Measurements from ENCODE around the gene IDH3G. TPM values are rescaled to one million over a fixed set of nuclear protein-coding genes. Genes with fewer than 3 reads are reported as not detected.
A peak's percentile ranks its signal among the peaks of the same experiment; 100 is the strongest.

IDH3G gene
- total and polyA plus RNA-seq, 3 donors from 2014 or later: 52.4 to 83.1 (median 74.9) TPM

- H3K36me3 ChIP-seq (ENCODE audit: low read depth, missing control alignments): no peaks in the 10 kb centered on the region
- peaks cover 14% of the 10 kb centered on the region for H3K4me1 ChIP-seq
- no peak for DNase-seq
- WGBS, 2 donors: 85% methylated on average over 50 of the region's 56 CpGs; no CpG with 5 or more reads in 1 of the 2 donors
- TF ChIP-seq POLR2A (IDR thresholded peaks at IDR 0.05) (no peak), CTCF (IDR thresholded peaks at IDR 0.05) (no peak)
- H3K4me3 ChIP-seq: no peak overlapping the region
- no peaks in the 10 kb centered on the region for H3K9me3 ChIP-seq
- H3K27me3 ChIP-seq: no peaks in the 10 kb centered on the region
- intact Hi-C loops (cut with DNase I; ENCODE audit: low total_unique reads): loop anchor here (10.0 kb wide), 1 partner anchor 188 kb away; no protein-coding TSS in a partner anchor
- no peak overlapping the region for H3K27ac ChIP-seq
These were observed 27.1 kb downstream of the IDH3G start for GRCh38 chrX:153766871-153767673.

GRCh38 chrX:153766098-153766817 lies 27.9 kb downstream of the IDH3G start:
- Histone ChIP-seq H3K9me3 (no peaks in the 10 kb centered on the region), H3K4me3 (no peak overlapping the region), H3K4me1 (peaks cover 14% of the 10 kb centered on the region), H3K27ac (peak overlapping the region; percentile 72), H3K27me3 (no peaks in the 10 kb centered on the region), H3K36me3 (ENCODE audit: low read depth, missing control alignments) (no peaks in the 10 kb centered on the region)
- TF ChIP-seq CTCF (IDR thresholded peaks at IDR 0.05): no peak
- TF ChIP-seq POLR2A (IDR thresholded peaks at IDR 0.05): no peak
- intact Hi-C loops (cut with DNase I; ENCODE audit: low total_unique reads): loop anchor here (10.0 kb wide), 1 partner anchor 189 kb away; no protein-coding TSS in a partner anchor
- 34 to 47% methylated on average over 11 to 20 of the region's 21 CpGs for WGBS, 2 donors
- DNase-seq: no peak

- intact Hi-C loops (cut with DNase I; ENCODE audit: low total_unique reads): loop anchor here (10.0 kb wide), 1 partner anchor 189 kb away; no protein-coding TSS in a partner anchor
- TF ChIP-seq CTCF (IDR thresholded peaks at IDR 0.05) (no peak), POLR2A (IDR thresholded peaks at IDR 0.05) (no peak)
- H3K9me3 ChIP-seq: no peaks in the 10 kb centered on the region
- peak; percentile 65 for DNase-seq
- peak overlapping the region; percentile 72 for H3K27ac ChIP-seq
- no peak overlapping the region for H3K4me3 ChIP-seq
- no peaks in the 10 kb centered on the region for H3K27me3 ChIP-seq
- WGBS, 2 donors: 56% methylated on average over 11 of the region's 27 CpGs; no CpG with 5 or more reads in 1 of the 2 donors
- peaks cover 14% of the 10 kb centered on the region for H3K4me1 ChIP-seq
- H3K36me3 ChIP-seq (ENCODE audit: low read depth, missing control alignments): no peaks in the 10 kb centered on the region
These were observed 28.8 kb downstream of the IDH3G start for GRCh38 chrX:153765138-153766079.

- Histone ChIP-seq H3K4me1 (peaks cover 14% of the 10 kb centered on the region), H3K9me3 (no peaks in the 10 kb centered on the region), H3K4me3 (no peak overlapping the region), H3K36me3 (ENCODE audit: low read depth, missing control alignments) (no peaks in the 10 kb centered on the region), H3K27me3 (no peaks in the 10 kb centered on the region), H3K27ac (peak overlapping the region; percentile 39 to 72)
- no peak for DNase-seq
- 53% methylated on average over 3 of the region's 7 CpGs; no CpG with 5 or more reads in 1 of the 2 donors for WGBS, 2 donors
- TF ChIP-seq POLR2A (IDR thresholded peaks at IDR 0.05) (no peak), CTCF (IDR thresholded peaks at IDR 0.05) (no peak)
- intact Hi-C loops (cut with DNase I; ENCODE audit: low total_unique reads): loop anchor here (10.0 kb wide), 1 partner anchor 190 kb away; no protein-coding TSS in a partner anchor
These were observed 29.4 kb downstream of the IDH3G start for GRCh38 chrX:153764786-153765137.

Measured in testis (tissue), 3 donors.